GM12878 (cell line): Measurements from ENCODE around the gene C19orf47. TPM values are rescaled to one million over a fixed set of nuclear protein-coding genes. Genes with fewer than 3 reads are reported as not detected.

ENCODE experiments used
- ATAC-seq: fragments of 200-7000 bp; cut with Tn5 transposase; 3 replicates; pipeline ENCODE4 v1.9.1; 2020; ENCODE audit warnings: mild to moderate bottlenecking, moderate library complexity
- BruUV-seq: library from RNA; stranded (reverse); fragments of 400-500 nt; replicated peaks from 2 replicates; lab custom pipeline; 2021; lab: Mats Ljungman, UMichigan
- CTCF ChIA-PET: fragments of 300-600 bp; sonication (Branson Sonifier 250); formaldehyde crosslinking; extraction: SDS; loops from one replicate; lab custom pipeline; 2021; ENCODE audit warnings: inconsistent platforms; lab: Yijun Ruan, JAX
- POLR2A ChIA-PET: fragments of 350-600 bp; formaldehyde crosslinking; extraction: SDS; loops from one replicate; lab custom pipeline; 2021; ENCODE audit warnings: inconsistent platforms; lab: Charles Lee
- RAD21 ChIA-PET: fragments of 300-600 bp; sonication (Branson Sonifier 250); formaldehyde crosslinking; loops from one replicate; lab custom pipeline; 2023; ENCODE audit warnings: antibody characterized with exemption; ENCODE audit not compliant: unreplicated experiment; lab: Charles Lee
- SMC1A ChIA-PET: fragments of 300-600 bp; sonication (Branson Sonifier 250); formaldehyde crosslinking; loops from one replicate; lab custom pipeline; 2023; ENCODE audit not compliant: unreplicated experiment, uncharacterized antibody; lab: Charles Lee
- DNase-seq: peaks from one replicate; pipeline ENCODE4 v3.0.0-alpha.2; 2011; ENCODE audit warnings: low read depth, low spot score
- FAIRE-seq: peaks from 3 replicates; lab custom pipeline; 2011; peaks lifted over from hg19 to GRCh38; lab: Jason Lieb, UNC
- H2AFZ ChIP-seq: 2 replicates; pipeline ENCODE4 v1.6.0; 2011; ENCODE audit warnings: low read depth, low read length, control low read depth; ENCODE audit not compliant: control insufficient read depth
- H3K27ac ChIP-seq: 2 replicates; pipeline ENCODE4 v1.5.1; 2011; ENCODE audit warnings: control low read depth; ENCODE audit not compliant: control insufficient read depth, insufficient read depth
- H3K27me3 ChIP-seq, 2 experiments: replicated peaks in 1 of 2; 2 replicates each; pipeline versions ENCODE4 v1.6.0 to v1.6.1; 2011; ENCODE audit warnings: low read length in 1 of 2; ENCODE audit not compliant: control insufficient read depth in 2 of 2, insufficient read depth in 2 of 2
- H3K36me3 ChIP-seq, 2 experiments: 2 replicates each; pipeline ENCODE4 v1.5.1; 2011; ENCODE audit warnings: low read length in 1 of 2; ENCODE audit not compliant: control insufficient read depth in 2 of 2, insufficient read depth in 2 of 2
- H3K4me1 ChIP-seq: 2 replicates; pipeline ENCODE4 v1.6.1; 2011; ENCODE audit warnings: mild to moderate bottlenecking, low read length, moderate library complexity, mixed read lengths; ENCODE audit not compliant: control insufficient read depth, insufficient read depth
- H3K4me2 ChIP-seq: 2 replicates; pipeline ENCODE4 v1.6.0; 2011; ENCODE audit warnings: control low read depth; ENCODE audit not compliant: control insufficient read depth, insufficient read depth
- H3K4me3 ChIP-seq: fragments of 200-600 bp; sonication (generic); 2 replicates; pipeline ENCODE4 v1.5.1; 2016
- H3K79me2 ChIP-seq: 2 replicates; pipeline ENCODE4 v1.6.0; 2011; ENCODE audit warnings: low read length; ENCODE audit not compliant: control insufficient read depth, insufficient read depth
- H3K9ac ChIP-seq: 2 replicates; pipeline ENCODE4 v1.8.0; 2011; ENCODE audit warnings: low read length, control low read depth, mixed read lengths; ENCODE audit not compliant: control insufficient read depth, insufficient read depth
- H3K9me3 ChIP-seq: replicated peaks from 3 replicates; pipeline ENCODE4 v1.5.1; 2011; ENCODE audit warnings: mild to moderate bottlenecking, low read length; ENCODE audit not compliant: control insufficient read depth, insufficient read depth
- H4K20me1 ChIP-seq: 2 replicates; pipeline ENCODE4 v1.6.0; 2011; ENCODE audit not compliant: control insufficient read depth, insufficient read depth
- BRCA1 ChIP-seq: IDR thresholded peaks from 2 replicates; pipeline ENCODE4 v1.6.1; 2011; ENCODE audit warnings: low read depth, low read length, improper control_type of control experiment
- CBFB ChIP-seq: IDR thresholded peaks from 2 replicates; pipeline ENCODE4 v1.6.1; 2016; ENCODE audit warnings: antibody characterized with exemption, low read depth
- CBX3 ChIP-seq: fragments of 200-600 bp; sonication (generic); IDR thresholded peaks from 2 replicates; pipeline ENCODE4 v1.6.1; 2016; ENCODE audit warnings: low read depth, borderline replicate concordance
- CHD1 ChIP-seq: IDR thresholded peaks from 2 replicates; pipeline ENCODE4 v1.6.1; 2012; ENCODE audit warnings: low read depth, low read length, improper control_type of control experiment
- FOXK2 ChIP-seq: fragments of 450-650 bp; IDR thresholded peaks from 2 replicates; pipeline ENCODE4 v1.6.1; 2017; ENCODE audit warnings: mild to moderate bottlenecking, moderate library complexity
- GATAD2B ChIP-seq: fragments of 450-650 bp; conservative IDR thresholded peaks from 2 replicates; pipeline ENCODE4 v1.6.1; 2017; ENCODE audit warnings: low read depth, mild to moderate bottlenecking, moderate library complexity
- HCFC1 ChIP-seq: fragments of 150-350 bp; IDR thresholded peaks from 2 replicates; pipeline ENCODE4 v1.6.1; 2014; ENCODE audit warnings: low read length
- IRF4 ChIP-seq: IDR thresholded peaks from 2 replicates; pipeline ENCODE4 v1.6.1; 2011; ENCODE audit warnings: low read depth, low read length
- MTA2 ChIP-seq: fragments of 450-650 bp; IDR thresholded peaks from 2 replicates; pipeline ENCODE4 v1.6.1; 2016; ENCODE audit warnings: low read depth, mild to moderate bottlenecking, moderate library complexity
- MYC ChIP-seq: IDR thresholded peaks from 2 replicates; pipeline ENCODE4 v1.6.1; 2011; ENCODE audit warnings: mild to moderate bottlenecking, low read length, moderate library complexity, inconsistent platforms; ENCODE audit not compliant: insufficient read depth, insufficient replicate concordance, insufficient read length, severe bottlenecking
- NBN ChIP-seq: fragments of 450-650 bp; IDR thresholded peaks from 2 replicates; pipeline ENCODE4 v1.6.1; 2016
- PML ChIP-seq: IDR thresholded peaks from 2 replicates; pipeline ENCODE4 v1.6.1; 2012; ENCODE audit warnings: low read length, inconsistent platforms
- POLR2A ChIP-seq: IDR thresholded peaks from 2 replicates; pipeline ENCODE4 v1.6.1; 2011; ENCODE audit warnings: low read depth, mild to moderate bottlenecking, low read length
- POLR2AphosphoS5 ChIP-seq: IDR thresholded peaks from 2 replicates; pipeline ENCODE4 v1.6.1; 2011; ENCODE audit warnings: mild to moderate bottlenecking, low read length, inconsistent platforms
- RB1 ChIP-seq: fragments of 450-650 bp; formaldehyde crosslinking; IDR thresholded peaks from 2 replicates; pipeline ENCODE4 v1.6.1; 2017; ENCODE audit warnings: mild to moderate bottlenecking, borderline replicate concordance
- SP1 ChIP-seq: IDR thresholded peaks from one replicate; pipeline ENCODE4 v1.6.1; 2011; ENCODE audit warnings: low read depth, low read length
- STAT1 ChIP-seq: fragments of 450-650 bp; conservative IDR thresholded peaks from 2 replicates; pipeline ENCODE4 v1.6.1; 2014; ENCODE audit warnings: antibody characterized with exemption, mild to moderate bottlenecking
- TAF1 ChIP-seq: IDR thresholded peaks from 2 replicates; pipeline ENCODE4 v1.6.1; 2011; ENCODE audit warnings: mild to moderate bottlenecking, low read depth, low read length, borderline replicate concordance
- ZNF592 ChIP-seq: fragments of 450-650 bp; IDR thresholded peaks from 2 replicates; pipeline ENCODE4 v1.6.1; 2017; ENCODE audit warnings: mild to moderate bottlenecking, moderate library complexity
- WGBS: methylation state at CpG from one replicate; pipeline ENCODE4 v1.1.6; 2016; ENCODE audit warnings: low lambda C conversion rate; ENCODE audit not compliant: insufficient replicate concordance, insufficient coverage; ENCODE audit errors: missing lambda C conversion rate; 5-methylcytosine and 5-hydroxymethylcytosine counted together
- in situ Hi-C: fragments of 300-500 bp; cut with MboI; formaldehyde crosslinking; loops from 9 replicates; pipeline ENCODE4 v1.14.3; 2018; ENCODE audit warnings: mixed read lengths
- intact Hi-C: fragments of 100-400 bp; cut with micrococcal nuclease; formaldehyde crosslinking; loops from one replicate; pipeline ENCODE4 v1.14.2; 2022; ENCODE audit not compliant: unreplicated experiment
- polyA plus RNA-seq, 11 experiments: library from polyadenylated mRNA; depleted of rRNA in 4 of 11; unstranded in 6 of 11; stranded (reverse) in 5 of 11; fragments of >200 nt; fragmentation: Nextera tagmentation in 4 of 11; fragmentation: Illumina TruSeq in 1 of 11; extraction: Ambion mirVana in 4 of 11; extraction: Trizol in 1 of 11; gene quantifications; 1 replicate in 1 of 11; 2 replicates in 10 of 11; pipeline versions ENCODE4 v1.2.1 to v1.2.3, GENCODE V29; 2011 to 2016; ENCODE audit warnings: inconsistent platforms in 2 of 11, missing spikeins in 2 of 11, low read depth in 1 of 11
- total RNA-seq, 4 experiments: library from RNA; depleted of rRNA in 3 of 4; stranded (reverse); fragments of >200 nt in 3 of 4; fragmentation: Illumina TruSeq in 1 of 4; extraction: Trizol in 1 of 4; gene quantifications; 2 replicates each; pipeline versions ENCODE4 v1.2.1 to v1.2.3, GENCODE V29; 2013 to 2021
- TF ChIP-seq, protein P1 (sequence below): fragments of 450-650 bp; IDR thresholded peaks from 2 replicates; pipeline ENCODE4 v1.6.1; 2016; ENCODE audit warnings: mild to moderate bottlenecking

Gene C19orf47
- total and polyA plus RNA-seq, 10 of the 15 experiments (the other 5 are each of a cell fraction or from before 2014, with no cell fraction given): 0.11 to 29.1 (median 20.2) TPM

GRCh38 chr19:40284501-40285352 is 63.5 kb downstream of the C19orf47 start, which contains the start of gene AKT2:
TSS of gene AKT2 (minus strand) at chr19:40285345. CDS start at chr19:40265267, 20,078 bp downstream.
- WGBS: under 1% methylated on average over 39 of the region's 84 CpGs
- H3K9me3 ChIP-seq: no peaks in the 10 kb centered on the region
- H3K27me3 ChIP-seq: no peaks in the 10 kb centered on the region
- intact Hi-C loops (no loop called here), in situ Hi-C loops (no loop called here)
- DNase-seq (peak; percentile 48), FAIRE-seq (peak; percentile 65), ATAC-seq (peak; percentile 59)
- peak within 1 kb of the TSS; percentile 99 for H3K4me3 ChIP-seq
- H3K9ac ChIP-seq: peak within 1 kb of the TSS; percentile 87
- peaks cover 54% of the 10 kb centered on the region for H3K79me2 ChIP-seq
- POLR2A ChIA-PET: interaction anchor here (0.9 to 2.6 kb wide), 4 partner anchors 10 to 136 kb away, joined by 3 to 15 read pairs (median 4); no protein-coding TSS in a partner anchor
- H3K4me1 ChIP-seq: peaks cover 21% of the 10 kb centered on the region
- no TSS peak for BruUV-seq
- CTCF ChIA-PET: interaction anchor here (0.6 kb wide), 1 partner anchor 121 kb away, joined by 3 read pairs; no protein-coding TSS in a partner anchor
- peak within 1 kb of the TSS; percentile 62 for H3K4me2 ChIP-seq
- peak within 1 kb of the TSS; percentile 69 for H2AFZ ChIP-seq
- peak within 1 kb of the TSS; percentile 91 for H3K27ac ChIP-seq
- peaks cover 0 to 7% of the 10 kb centered on the region in 2 experiments; a peak in 2 of 4 replicates for H3K36me3 ChIP-seq
- H4K20me1 ChIP-seq: peaks cover 2% of the 10 kb centered on the region; the same call in 1 of the 2 replicates
- RAD21 ChIA-PET: interaction anchor here (0.6 to 1.6 kb wide), 6 partner anchors 21 to 178 kb away, joined by 3 to 6 read pairs (median 3); no protein-coding TSS in a partner anchor
- SMC1A ChIA-PET: interaction anchor here (0.9 to 1.2 kb wide), 3 partner anchors 8 to 63 kb away, joined by 3 to 4 read pairs (median 3); partner anchors contain the start of genes C19orf47 and PLD3
- TF ChIP-seq MTA2: 0 out of 2 replicates have a peak, but pooled peaks have one; percentile 38
- peak; percentile 44 for TF ChIP-seq MYC
- TF ChIP-seq CBX3: no peak
- TF ChIP-seq PML: peak; percentile 81; the same call in 1 of the 2 replicates
- TF ChIP-seq CBFB: peak; percentile 61; the same call in 1 of the 2 replicates
- TF ChIP-seq ZNF592: no peak
- TF ChIP-seq POLR2A: peak; percentile 79
- peak; percentile 75 for TF ChIP-seq NBN
- TF ChIP-seq HCFC1: peak; percentile 10; the same call in 1 of the 2 replicates
- TF ChIP-seq IRF4: no peak
- no peak for TF ChIP-seq STAT1
- TF ChIP-seq CHD1: peak; percentile 95; the same call in 1 of the 2 replicates
- TF ChIP-seq POLR2AphosphoS5: peak; percentile 98
- TF ChIP-seq GATAD2B: peak; percentile 76; the same call in 1 of the 2 replicates
- peak; percentile 92 for TF ChIP-seq FOXK2
- no peak for TF ChIP-seq BRCA1
- TF ChIP-seq, protein P1, sequence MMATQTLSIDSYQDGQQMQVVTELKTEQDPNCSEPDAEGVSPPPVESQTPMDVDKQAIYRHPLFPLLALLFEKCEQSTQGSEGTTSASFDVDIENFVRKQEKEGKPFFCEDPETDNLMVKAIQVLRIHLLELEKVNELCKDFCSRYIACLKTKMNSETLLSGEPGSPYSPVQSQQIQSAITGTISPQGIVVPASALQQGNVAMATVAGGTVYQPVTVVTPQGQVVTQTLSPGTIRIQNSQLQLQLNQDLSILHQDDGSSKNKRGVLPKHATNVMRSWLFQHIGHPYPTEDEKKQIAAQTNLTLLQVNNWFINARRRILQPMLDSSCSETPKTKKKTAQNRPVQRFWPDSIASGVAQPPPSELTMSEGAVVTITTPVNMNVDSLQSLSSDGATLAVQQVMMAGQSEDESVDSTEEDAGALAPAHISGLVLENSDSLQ: peak; percentile 82
- peak; percentile 79; the same call in 1 of the 2 replicates for TF ChIP-seq TAF1
- no peak; the same call in 1 of the 2 replicates for TF ChIP-seq RB1
- TF ChIP-seq SP1: no peak
